Hematopoietic multipotent progenitor cell treated with erythropoietin and hydrocortisone succinate and interleukin-3 and kit ligand, for 15 days (in vitro differentiated cells): Measurements from ENCODE around the gene EPN2.

Experiments used
- DNase-seq: peaks from one replicate; pipeline ENCODE4 v3.0.0-alpha.2; 2015; ENCODE audit warnings: low spot score

Gene EPN2

GRCh38 chr17:19239544-19239943 lies 2.4 kb downstream of the EPN2 start:
- DNase-seq, result no peak

DNA sequence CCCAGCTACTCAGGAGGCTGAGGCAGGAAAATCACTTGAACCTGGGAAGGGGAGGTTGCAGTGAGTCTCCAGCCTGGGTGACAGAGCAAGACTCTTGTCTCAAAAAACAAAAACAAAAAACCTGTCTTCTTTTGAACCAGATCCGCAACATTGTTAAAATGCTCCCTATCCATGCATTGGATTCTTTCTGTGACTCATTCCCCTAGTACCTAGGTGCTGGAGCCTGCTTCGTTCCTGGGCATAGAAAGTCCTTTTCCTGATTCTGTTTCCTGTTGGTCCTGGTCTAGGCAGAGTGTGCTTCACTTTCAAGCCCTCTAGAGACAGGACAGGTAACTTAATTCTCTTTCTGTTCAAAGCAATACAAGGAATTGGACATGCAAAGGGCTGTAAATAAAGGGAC lies 5.2 kb downstream of the EPN2 start:
- DNase-seq, result no peak

DNA sequence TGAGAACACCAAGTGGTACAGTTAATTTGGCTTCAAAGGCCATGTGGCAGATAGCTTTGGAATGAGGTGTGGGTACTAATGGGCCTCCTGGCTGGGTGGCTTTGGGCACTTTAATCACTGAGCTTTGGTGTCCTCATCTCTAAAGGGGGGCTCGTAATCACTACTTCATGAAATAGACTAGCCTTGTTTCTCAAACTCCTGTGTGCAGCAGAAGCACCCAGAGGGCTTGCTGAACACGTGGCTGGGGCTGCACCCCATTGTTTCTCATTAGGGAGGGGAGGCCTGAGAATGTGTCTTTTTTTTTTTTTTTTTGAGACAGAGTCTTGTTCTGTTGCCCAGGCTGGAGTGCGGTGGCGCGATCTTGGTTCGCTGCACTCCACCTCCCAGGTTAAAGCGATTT lies 5.8 kb downstream of the EPN2 start:
- no peak for DNase-seq

DNA sequence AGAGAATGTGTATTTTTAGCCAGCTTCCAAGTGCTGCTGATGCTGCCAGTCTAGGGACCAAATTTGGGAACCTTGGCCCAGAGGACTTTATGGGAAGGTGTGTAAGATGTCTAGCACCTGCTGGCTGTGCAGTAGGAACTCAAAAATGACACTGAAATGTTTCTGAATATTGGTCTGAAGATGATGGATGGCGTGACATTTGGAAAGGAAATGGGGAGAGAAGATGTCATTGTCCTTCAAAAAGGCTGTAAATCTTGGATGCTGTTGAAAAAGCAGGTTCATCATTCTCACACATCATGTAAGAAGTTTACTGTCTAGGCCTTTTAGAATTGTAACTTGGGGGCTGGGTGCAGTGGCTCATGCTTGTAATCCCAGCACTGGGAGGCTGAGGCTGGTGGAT lies 6.7 kb downstream of the EPN2 start:
- no peak for DNase-seq

DNA sequence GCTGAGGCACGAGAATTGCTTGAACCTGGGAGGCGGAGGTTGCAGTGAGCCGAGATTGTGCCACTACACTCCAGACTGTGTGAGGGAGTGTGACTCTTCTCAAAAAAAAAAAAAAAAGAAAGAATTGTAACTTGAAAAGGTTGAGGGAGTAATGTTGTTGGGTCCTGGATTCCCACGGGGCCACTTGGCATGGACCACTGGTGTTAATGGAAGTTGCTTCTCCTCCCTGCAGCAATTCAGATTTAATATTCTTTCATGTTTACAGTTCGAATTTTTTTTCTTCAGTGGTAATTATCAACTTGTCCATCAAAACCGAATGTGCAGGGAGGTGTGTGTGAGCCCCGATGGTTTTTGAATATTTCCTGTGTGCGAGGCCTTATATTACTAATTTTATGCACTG lies 7.2 kb downstream of the EPN2 start:
- no peak for DNase-seq

- DNase-seq, result no peak
Measured at GRCh38 chr17:19244781-19245180, 7.6 kb downstream of the EPN2 start.

- DNase-seq, result peak; percentile 50
Measured at GRCh38 chr17:19247473-19247872, 10.3 kb downstream of the EPN2 start.

- DNase-seq, result peak; percentile 89
Measured at GRCh38 chr17:19248151-19248927, 11.2 kb downstream of the EPN2 start.

GRCh38 chr17:19248928-19249574 lies 11.9 kb downstream of the EPN2 start:
- peak; percentile 62 for DNase-seq

DNA sequence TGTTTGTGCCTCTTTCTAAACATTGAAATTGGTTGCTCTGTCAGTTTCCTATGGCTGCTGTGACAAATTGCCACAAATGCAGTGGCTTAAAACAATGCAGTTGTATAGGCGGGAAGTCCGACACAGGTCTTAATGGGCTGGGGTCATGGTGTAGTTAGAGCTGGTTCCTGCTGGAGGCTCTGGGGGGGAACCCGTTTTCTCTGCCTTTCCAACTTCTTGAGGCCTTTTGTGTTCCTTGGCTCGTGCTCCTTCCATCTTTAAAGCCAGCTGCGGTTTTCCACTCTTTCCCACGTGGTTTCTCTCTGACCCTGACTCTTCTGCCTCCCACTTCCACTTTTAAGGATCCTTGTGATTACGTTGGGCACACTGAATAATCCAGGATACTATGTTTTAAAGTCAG lies 12.5 kb downstream of the EPN2 start:
- DNase-seq, result no peak

DNA sequence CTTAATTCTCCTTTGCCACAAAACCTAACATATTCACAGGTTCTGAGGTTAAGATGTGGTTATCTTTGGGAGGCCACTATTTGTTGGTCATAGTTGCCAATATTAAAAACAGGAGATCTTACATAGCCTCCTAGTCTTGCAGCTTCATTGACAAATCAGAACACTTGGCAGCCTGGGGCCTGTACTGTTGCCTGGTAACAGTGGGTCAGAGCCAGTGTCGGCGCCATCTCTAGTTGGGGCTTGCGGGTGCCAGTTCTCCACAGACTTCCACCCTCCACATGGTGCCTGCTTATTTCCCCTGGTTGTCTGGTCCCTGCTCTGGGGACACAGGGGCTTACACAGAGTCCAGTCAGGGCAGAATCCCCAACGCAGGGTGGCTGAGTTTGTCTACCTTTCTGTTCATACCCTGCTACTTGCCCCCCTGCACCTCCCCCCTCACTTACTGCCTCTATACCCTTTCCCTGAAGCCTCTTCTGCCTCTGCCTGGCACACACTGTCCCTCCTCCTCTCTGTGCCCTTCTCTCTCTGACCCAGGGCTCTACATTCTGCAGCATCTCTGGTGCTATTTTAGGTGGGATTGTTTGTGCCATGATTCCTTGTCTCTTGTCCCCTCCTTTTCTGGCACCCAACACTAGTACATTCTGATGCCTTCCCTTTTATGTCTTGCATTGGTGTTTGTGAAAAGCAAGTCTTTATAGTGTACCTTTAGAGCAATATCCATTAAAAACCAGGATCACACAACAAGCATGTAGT lies 13.4 kb downstream of the EPN2 start:
- DNase-seq, result peak; percentile 37

- no peak for DNase-seq
Measured at GRCh38 chr17:19253112-19253511, 15.9 kb downstream of the EPN2 start.

DNA sequence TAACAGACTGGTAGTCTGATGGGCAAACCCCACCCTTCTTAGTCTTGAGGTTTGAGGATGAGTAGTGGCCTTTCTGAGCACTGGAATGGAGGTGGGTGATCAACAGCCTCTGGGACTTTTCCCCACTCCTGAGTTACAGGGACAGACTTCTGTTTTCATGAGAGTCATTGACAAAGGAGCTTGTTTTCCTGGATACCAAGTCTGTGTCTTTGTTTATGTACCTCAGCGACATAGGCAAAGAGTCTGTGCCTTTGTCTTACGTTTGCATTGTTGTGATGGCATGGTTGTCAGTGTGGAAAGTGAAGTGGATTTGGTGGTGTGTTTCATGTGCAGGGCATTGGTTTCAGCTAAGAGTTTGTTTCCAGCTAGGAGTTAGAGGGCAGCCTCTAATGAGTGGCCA lies 17.5 kb downstream of the EPN2 start:
- no peak for DNase-seq

DNA sequence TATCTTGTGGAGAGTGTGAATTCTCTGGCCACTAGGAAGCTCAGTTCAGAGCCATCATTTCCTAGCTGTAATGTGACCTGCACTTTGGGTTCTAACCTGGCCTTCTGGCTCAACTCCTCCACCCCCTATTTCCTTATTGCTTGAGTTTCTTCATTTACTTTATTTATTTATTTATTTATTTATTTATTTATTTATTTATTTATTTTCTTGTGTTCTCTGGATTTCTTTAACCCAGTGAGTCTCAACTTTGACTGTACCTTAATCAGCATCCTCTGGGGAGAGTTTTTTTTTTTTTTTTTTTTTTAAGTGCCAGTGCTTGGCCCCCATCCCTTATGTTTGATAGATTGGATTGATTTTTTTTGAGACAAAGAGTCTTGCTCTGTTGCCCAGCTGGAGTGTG lies 18.1 kb downstream of the EPN2 start:
- DNase-seq, result no peak

DNA sequence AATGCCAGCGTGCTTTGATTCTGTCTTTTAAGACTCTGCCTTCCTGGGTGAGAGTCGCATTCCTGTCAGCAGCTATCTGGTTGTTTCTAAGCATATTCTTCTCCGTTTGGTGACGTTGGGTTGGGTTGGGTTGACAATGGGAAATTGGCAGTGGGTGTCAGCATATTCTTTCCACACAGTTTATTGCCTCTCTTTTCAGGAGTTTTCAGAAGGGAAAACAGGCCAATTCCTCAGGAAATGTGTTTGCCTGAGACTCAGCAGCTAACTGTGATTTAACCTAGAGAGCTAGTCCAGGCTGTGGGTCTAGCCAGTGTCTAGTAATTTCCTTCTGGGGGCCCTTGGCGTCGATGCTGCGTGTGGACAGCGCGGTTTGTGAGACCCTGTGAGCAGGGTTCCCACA lies 21.2 kb downstream of the EPN2 start:
- no peak for DNase-seq

GRCh38 chr17:19260958-19261357 lies 23.8 kb downstream of the EPN2 start:
- DNase-seq, result peak; percentile 75

GRCh38 chr17:19261426-19261825 lies 24.3 kb downstream of the EPN2 start:
- DNase-seq, result peak; percentile 66

GRCh38 chr17:19262650-19263631 lies 25.8 kb downstream of the EPN2 start:
- no peak for DNase-seq

- DNase-seq, result no peak
Measured at GRCh38 chr17:19263641-19264051, 26.5 kb downstream of the EPN2 start.

DNA sequence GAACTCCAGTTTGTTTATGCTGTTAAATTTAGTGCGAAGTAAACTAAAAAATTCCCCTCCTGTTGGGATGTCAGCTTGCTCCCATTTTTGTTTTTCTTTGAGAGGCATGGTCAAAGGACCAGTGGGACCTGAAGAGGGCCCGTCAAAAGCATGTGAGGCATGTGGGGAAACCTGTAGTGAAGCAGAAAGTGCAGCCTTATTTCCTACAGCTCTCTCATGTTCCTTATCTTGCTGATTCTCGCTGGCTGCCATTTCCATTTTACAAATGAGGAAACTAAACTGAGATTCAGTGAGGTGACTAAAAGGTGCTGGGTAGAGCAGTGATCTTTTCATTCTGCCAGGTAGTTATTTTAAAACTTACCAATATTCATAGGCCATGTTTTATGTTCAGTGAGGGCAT lies 27.1 kb downstream of the EPN2 start:
- no peak for DNase-seq

- DNase-seq, result no peak
Measured at GRCh38 chr17:19264681-19265080, 27.5 kb downstream of the EPN2 start.

- no peak for DNase-seq
Measured at GRCh38 chr17:19265755-19266154, 28.6 kb downstream of the EPN2 start.
